BLaER1 (cell line): ENCODE measurements around the gene EPB41L4B.
"Not testable (repeated sequence)": the region's sequence is repeated elsewhere in the genome, so short reads cannot be mapped to it uniquely, and the experiment has no call there.

Source experiments
- H3K27ac ChIP-seq: shearing (Covaris generic); formaldehyde crosslinking; 2 replicates; pipeline ENCODE4 v1.8.1; 2022
- H3K27me3 ChIP-seq: shearing (Covaris generic); formaldehyde crosslinking; 2 replicates; pipeline ENCODE4 v1.8.1; 2022
- H3K36me3 ChIP-seq: shearing (Covaris generic); formaldehyde crosslinking; 2 replicates; pipeline ENCODE4 v1.8.1; 2022
- H3K4me1 ChIP-seq: shearing (Covaris generic); formaldehyde crosslinking; 2 replicates; pipeline ENCODE4 v1.8.1; 2022
- H3K4me2 ChIP-seq: shearing (Covaris generic); formaldehyde crosslinking; 2 replicates; pipeline ENCODE4 v1.8.1; 2022
- H3K4me3 ChIP-seq: shearing (Covaris generic); formaldehyde crosslinking; 2 replicates; pipeline ENCODE4 v1.8.1; 2022
- H3K9ac ChIP-seq: shearing (Covaris generic); formaldehyde crosslinking; 2 replicates; pipeline ENCODE4 v1.8.1; 2022
- H3K9me3 ChIP-seq: shearing (Covaris generic); formaldehyde crosslinking; 2 replicates; pipeline ENCODE4 v1.8.1; 2022
- H4K20me1 ChIP-seq: shearing (Covaris generic); formaldehyde crosslinking; 2 replicates; pipeline ENCODE4 v1.8.1; 2022
- Cebpa-rat ChIP-seq: shearing (Covaris generic); IDR thresholded peaks from 2 replicates; pipeline ENCODE4 v1.8.1; 2022

Gene EPB41L4B

DNA sequence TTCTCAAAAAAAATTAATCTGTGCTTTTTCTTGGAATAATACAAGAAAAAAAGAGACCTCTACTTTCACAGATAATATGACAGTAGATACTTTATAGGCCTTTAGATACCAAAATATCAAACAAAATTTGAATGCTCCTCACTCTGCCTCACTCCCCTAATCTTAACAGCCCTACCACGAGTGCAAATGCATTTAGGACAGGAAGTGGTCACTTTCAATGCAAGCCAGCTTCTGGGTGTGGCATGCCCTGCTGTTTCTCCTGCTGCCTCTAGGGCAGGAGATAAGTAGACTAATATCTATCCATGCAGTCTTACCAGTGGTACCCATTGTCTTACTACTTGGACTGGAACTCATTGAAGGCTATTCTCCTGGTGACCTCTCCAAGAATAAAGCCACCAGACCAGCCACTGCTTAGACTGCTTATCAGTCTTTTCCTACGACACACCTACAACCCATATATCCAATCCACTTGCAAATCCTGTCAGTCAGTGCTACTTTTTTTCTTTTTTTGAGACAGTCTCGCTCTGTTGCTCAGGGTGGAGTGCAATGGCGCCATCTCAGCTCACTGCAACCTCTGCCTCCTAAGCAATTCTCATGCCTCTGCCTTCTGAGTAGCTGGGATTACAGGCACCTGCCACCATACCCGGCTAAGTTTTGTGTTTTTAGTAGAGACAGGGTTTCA lies 176.8 kb downstream of the EPB41L4B start:
- H3K27me3 ChIP-seq, result no peaks in the 10 kb centered on the region
- H3K36me3 ChIP-seq, result no peaks in the 10 kb centered on the region
- no peaks in the 10 kb centered on the region for H3K9me3 ChIP-seq
- H3K4me2 ChIP-seq, result no peak overlapping the region
- TF ChIP-seq Cebpa-rat, result no peak
- no peak overlapping the region for H3K4me3 ChIP-seq
- no peak overlapping the region for H3K27ac ChIP-seq
- H4K20me1 ChIP-seq, result no peaks in the 10 kb centered on the region
- no peak overlapping the region for H3K9ac ChIP-seq
- no peaks in the 10 kb centered on the region for H3K4me1 ChIP-seq

- H3K27me3 ChIP-seq, result no peaks in the 10 kb centered on the region
- no peak overlapping the region for H3K4me3 ChIP-seq
- no peak overlapping the region for H3K27ac ChIP-seq
- H4K20me1 ChIP-seq, result no peaks in the 10 kb centered on the region
- no peak overlapping the region for H3K4me2 ChIP-seq
- no peak for TF ChIP-seq Cebpa-rat
- H3K9me3 ChIP-seq, result no peaks in the 10 kb centered on the region
- no peaks in the 10 kb centered on the region for H3K4me1 ChIP-seq
- no peaks in the 10 kb centered on the region for H3K36me3 ChIP-seq
- no peak overlapping the region for H3K9ac ChIP-seq
Measured at GRCh38 chr9:109141375-109141774, 179.5 kb downstream of the EPB41L4B start.

DNA sequence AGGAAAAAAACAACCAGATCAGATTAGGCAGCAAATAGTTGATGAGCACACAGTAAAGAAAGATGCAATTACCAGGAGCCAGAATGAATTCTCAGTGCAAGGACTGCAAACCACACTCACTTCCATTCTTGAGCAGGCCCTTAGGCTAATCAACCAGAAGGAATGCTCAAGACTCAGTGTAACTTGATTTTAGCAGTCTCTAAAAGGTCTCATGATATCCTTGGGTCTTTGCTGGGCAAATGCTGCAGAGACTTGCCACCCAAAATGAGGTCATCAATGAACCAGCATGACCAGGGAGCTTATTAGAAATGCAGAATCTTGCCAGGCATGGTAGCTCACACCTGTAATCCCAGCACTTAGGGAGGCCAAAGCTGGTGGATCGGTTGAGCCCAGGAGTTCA lies 181.0 kb downstream of the EPB41L4B start:
- Histone ChIP-seq H3K9ac (no peak overlapping the region), H3K36me3 (no peaks in the 10 kb centered on the region), H3K27ac (no peak overlapping the region), H3K4me1 (no peaks in the 10 kb centered on the region), H3K4me2 (no peak overlapping the region), H3K4me3 (no peak overlapping the region), H3K27me3 (no peaks in the 10 kb centered on the region), H3K9me3 (no peaks in the 10 kb centered on the region), H4K20me1 (no peaks in the 10 kb centered on the region)
- no peak for TF ChIP-seq Cebpa-rat

DNA sequence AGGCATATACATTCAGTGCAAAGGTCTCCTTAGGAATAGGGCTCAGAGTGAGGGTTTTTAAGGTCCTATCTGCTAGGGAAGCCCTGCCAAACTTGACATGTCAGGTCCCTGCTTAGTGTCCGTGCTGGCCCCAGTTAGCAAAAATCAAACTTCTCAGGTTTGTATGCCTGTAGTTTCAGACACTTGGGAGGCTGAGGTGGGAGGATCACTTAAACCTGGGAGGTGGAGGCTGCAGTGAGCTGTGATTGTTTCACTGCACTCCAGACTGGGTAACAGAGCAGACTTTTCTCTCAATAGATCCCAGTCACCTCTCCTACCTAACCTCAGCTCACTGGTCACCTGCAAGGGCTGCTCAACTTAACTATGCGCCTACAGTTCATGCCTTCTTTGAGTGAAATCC lies 182.4 kb downstream of the EPB41L4B start:
- no peaks in the 10 kb centered on the region for H3K9me3 ChIP-seq
- no peaks in the 10 kb centered on the region for H3K36me3 ChIP-seq
- no peak overlapping the region for H3K27ac ChIP-seq
- no peak overlapping the region for H3K4me2 ChIP-seq
- no peaks in the 10 kb centered on the region for H3K27me3 ChIP-seq
- no peaks in the 10 kb centered on the region for H4K20me1 ChIP-seq
- no peaks in the 10 kb centered on the region for H3K4me1 ChIP-seq
- H3K4me3 ChIP-seq, result no peak overlapping the region
- TF ChIP-seq Cebpa-rat, result no peak
- no peak overlapping the region for H3K9ac ChIP-seq

- no peaks in the 10 kb centered on the region for H3K27me3 ChIP-seq
- peaks cover 9% of the 10 kb centered on the region for H3K4me1 ChIP-seq
- no peak overlapping the region for H3K4me3 ChIP-seq
- TF ChIP-seq Cebpa-rat, result no peak
- no peaks in the 10 kb centered on the region for H3K9me3 ChIP-seq
- H4K20me1 ChIP-seq, result no peaks in the 10 kb centered on the region
- H3K36me3 ChIP-seq, result no peaks in the 10 kb centered on the region
- H3K27ac ChIP-seq, result no peak overlapping the region
- H3K9ac ChIP-seq, result no peak overlapping the region
- no peak overlapping the region for H3K4me2 ChIP-seq
Measured at GRCh38 chr9:109134167-109134578, 186.7 kb downstream of the EPB41L4B start.

GRCh38 chr9:109133533-109133932 lies 187.3 kb downstream of the EPB41L4B start:
- H3K9ac ChIP-seq, result no peak overlapping the region
- no peak overlapping the region for H3K4me2 ChIP-seq
- no peaks in the 10 kb centered on the region for H3K27me3 ChIP-seq
- H3K4me1 ChIP-seq, result peaks cover 9% of the 10 kb centered on the region
- no peak for TF ChIP-seq Cebpa-rat
- no peaks in the 10 kb centered on the region for H3K36me3 ChIP-seq
- no peaks in the 10 kb centered on the region for H3K9me3 ChIP-seq
- no peaks in the 10 kb centered on the region for H4K20me1 ChIP-seq
- no peak overlapping the region for H3K4me3 ChIP-seq
- H3K27ac ChIP-seq, result no peak overlapping the region

GRCh38 chr9:109132567-109133021 lies 188.3 kb downstream of the EPB41L4B start:
- H3K4me2 ChIP-seq, result peak overlapping the region; percentile 4; the same call in 1 of the 2 replicates
- no peak overlapping the region for H3K4me3 ChIP-seq
- H4K20me1 ChIP-seq, result no peaks in the 10 kb centered on the region
- H3K27ac ChIP-seq, result no peak overlapping the region
- peaks cover 9% of the 10 kb centered on the region for H3K4me1 ChIP-seq
- no peaks in the 10 kb centered on the region for H3K27me3 ChIP-seq
- no peak for TF ChIP-seq Cebpa-rat
- H3K9ac ChIP-seq, result no peak overlapping the region
- H3K9me3 ChIP-seq, result no peaks in the 10 kb centered on the region
- no peaks in the 10 kb centered on the region for H3K36me3 ChIP-seq

- peaks cover 9% of the 10 kb centered on the region for H3K4me1 ChIP-seq
- H4K20me1 ChIP-seq, result no peaks in the 10 kb centered on the region
- H3K36me3 ChIP-seq, result no peaks in the 10 kb centered on the region
- no peak overlapping the region for H3K9ac ChIP-seq
- no peaks in the 10 kb centered on the region for H3K27me3 ChIP-seq
- no peak overlapping the region for H3K4me2 ChIP-seq
- no peak for TF ChIP-seq Cebpa-rat
- no peak overlapping the region for H3K27ac ChIP-seq
- H3K9me3 ChIP-seq, result no peaks in the 10 kb centered on the region
- H3K4me3 ChIP-seq, result no peak overlapping the region
Measured at GRCh38 chr9:109129470-109130197, 191.2 kb downstream of the EPB41L4B start.

DNA sequence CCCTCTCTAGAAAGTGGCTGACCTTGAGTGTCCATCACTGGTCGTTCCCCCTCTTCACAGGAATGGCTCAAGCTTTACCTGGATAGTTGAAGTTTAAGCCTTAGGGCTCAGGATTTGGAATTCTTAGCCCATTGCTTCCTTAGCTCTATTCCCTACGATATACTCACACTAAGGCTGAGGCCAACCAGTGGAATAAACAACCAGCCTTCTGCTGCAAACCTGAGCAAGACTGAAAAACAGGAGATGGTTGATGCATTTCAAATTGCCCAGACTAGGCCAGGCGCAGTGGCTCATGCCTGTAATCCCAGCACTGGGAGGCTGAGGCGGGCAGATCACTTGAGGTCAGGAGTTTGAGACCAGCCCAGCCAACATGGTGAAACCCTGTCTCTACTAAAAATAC lies 194.2 kb downstream of the EPB41L4B start:
- H4K20me1 ChIP-seq, H3K9ac ChIP-seq, H3K36me3 ChIP-seq: not testable (repeated sequence)

GRCh38 chr9:109124121-109124520 lies 196.7 kb downstream of the EPB41L4B start:
- H3K27ac ChIP-seq, result peak overlapping the region; percentile 69; the same call in 1 of the 2 replicates
- H4K20me1 ChIP-seq, result peaks cover 6% of the 10 kb centered on the region
- no peak overlapping the region for H3K9ac ChIP-seq
- H3K4me2 ChIP-seq, result peak overlapping the region; percentile 60
- no peaks in the 10 kb centered on the region for H3K27me3 ChIP-seq
- H3K4me3 ChIP-seq, result no peak overlapping the region
- H3K36me3 ChIP-seq, result no peaks in the 10 kb centered on the region
- TF ChIP-seq Cebpa-rat, result no peak
- H3K4me1 ChIP-seq, result peaks cover 36% of the 10 kb centered on the region
- H3K9me3 ChIP-seq, result no peaks in the 10 kb centered on the region

More for the DNA sequence above, 194.2 kb downstream of the EPB41L4B start:
- not testable (repeated sequence) for H3K4me3 ChIP-seq, H3K27me3 ChIP-seq, H3K27ac ChIP-seq, H3K9me3 ChIP-seq, H3K4me2 ChIP-seq
- peaks cover 22% of the 10 kb centered on the region for H3K4me1 ChIP-seq
